Endothelial cell (in vitro differentiated cells): ENCODE measurements around the gene OSBPL8. TPM values are rescaled to one million over a fixed set of nuclear protein-coding genes. Genes with fewer than 3 reads are reported as not detected.

ENCODE experiments used
- DNase-seq: peaks from one replicate; pipeline ENCODE4 v3.0.0; 2021; ENCODE audit warnings: low spot score
- H3K27ac Mint-ChIP-seq: one replicate; pipeline ENCODE4 v1.8.0; 2021; ENCODE audit warnings: mixed read lengths, inconsistent platforms; ENCODE audit not compliant: unreplicated experiment
- H3K27me3 Mint-ChIP-seq: one replicate; pipeline ENCODE4 v1.8.0; 2021; ENCODE audit warnings: mild to moderate bottlenecking, moderate library complexity, mixed read lengths, inconsistent platforms; ENCODE audit not compliant: unreplicated experiment
- H3K36me3 Mint-ChIP-seq: one replicate; pipeline ENCODE4 v1.8.0; 2021; ENCODE audit warnings: mild to moderate bottlenecking, low read depth, mixed read lengths, inconsistent platforms; ENCODE audit not compliant: unreplicated experiment
- H3K4me1 Mint-ChIP-seq: one replicate; pipeline ENCODE4 v1.8.0; 2021; ENCODE audit warnings: mild to moderate bottlenecking, mixed read lengths, inconsistent platforms; ENCODE audit not compliant: unreplicated experiment
- H3K4me3 Mint-ChIP-seq: one replicate; pipeline ENCODE4 v1.8.0; 2021; ENCODE audit warnings: mild to moderate bottlenecking, mixed read lengths, inconsistent platforms; ENCODE audit not compliant: unreplicated experiment
- H3K9me3 Mint-ChIP-seq: one replicate; pipeline ENCODE4 v1.8.0; 2021; ENCODE audit warnings: mixed read lengths, inconsistent platforms; ENCODE audit not compliant: unreplicated experiment
- CTCF ChIP-seq: fragments of 200-600 bp; sonication (generic); IDR thresholded peaks from one replicate; pipeline ENCODE4 v1.5.0; 2021; ENCODE audit warnings: antibody characterized with exemption; ENCODE audit not compliant: unreplicated experiment
- total RNA-seq: library from RNA; stranded (reverse); fragmentation: NEBNext Ultra II Directional; extraction: Animal tissue kit (Norgen Biotek cat#: 25700); gene quantifications from one replicate; pipeline ENCODE4 v1.2.1, GENCODE V29; 2021; ENCODE audit not compliant: unreplicated experiment

The OSBPL8 gene
- total RNA-seq, 1 donor from 2014 or later = 82.3 TPM

GRCh38 chr12:76532520-76532919 is 27.1 kb downstream of the OSBPL8 start:
- no peak for TF ChIP-seq CTCF
- no peaks in the 10 kb centered on the region for H3K27me3 Mint-ChIP-seq
- no peaks in the 10 kb centered on the region for H3K36me3 Mint-ChIP-seq
- no peak overlapping the region for H3K27ac Mint-ChIP-seq
- H3K4me1 Mint-ChIP-seq = peaks cover 2% of the 10 kb centered on the region
- H3K9me3 Mint-ChIP-seq = no peaks in the 10 kb centered on the region
- no peak overlapping the region for H3K4me3 Mint-ChIP-seq
- DNase-seq = no peak

GRCh38 chr12:76531056-76531455 is 28.5 kb downstream of the OSBPL8 start:
- no peaks in the 10 kb centered on the region for H3K27me3 Mint-ChIP-seq
- no peak overlapping the region for H3K4me3 Mint-ChIP-seq
- TF ChIP-seq CTCF = no peak
- no peak overlapping the region for H3K27ac Mint-ChIP-seq
- peaks cover 2% of the 10 kb centered on the region for H3K4me1 Mint-ChIP-seq
- no peak for DNase-seq
- no peaks in the 10 kb centered on the region for H3K36me3 Mint-ChIP-seq
- H3K9me3 Mint-ChIP-seq = no peaks in the 10 kb centered on the region

GRCh38 chr12:76530516-76530915 is 29.1 kb downstream of the OSBPL8 start:
- DNase-seq = no peak
- Mint-ChIP-seq H3K4me3 (no peak overlapping the region), H3K27me3 (no peaks in the 10 kb centered on the region), H3K4me1 (peaks cover 2% of the 10 kb centered on the region), H3K36me3 (no peaks in the 10 kb centered on the region), H3K27ac (no peak overlapping the region), H3K9me3 (no peaks in the 10 kb centered on the region)
- TF ChIP-seq CTCF = no peak

GRCh38 chr12:76529226-76529918 is 30.2 kb downstream of the OSBPL8 start:
- no peaks in the 10 kb centered on the region for H3K9me3 Mint-ChIP-seq
- no peaks in the 10 kb centered on the region for H3K27me3 Mint-ChIP-seq
- no peak for DNase-seq
- H3K4me1 Mint-ChIP-seq = peaks cover under 1% of the 10 kb centered on the region
- H3K4me3 Mint-ChIP-seq = no peak overlapping the region
- TF ChIP-seq CTCF = no peak
- no peaks in the 10 kb centered on the region for H3K36me3 Mint-ChIP-seq
- H3K27ac Mint-ChIP-seq = no peak overlapping the region

GRCh38 chr12:76523408-76523807 is 36.2 kb downstream of the OSBPL8 start:
- Mint-ChIP-seq H3K4me1 (no peaks in the 10 kb centered on the region), H3K9me3 (no peaks in the 10 kb centered on the region), H3K27ac (no peak overlapping the region), H3K4me3 (no peak overlapping the region), H3K27me3 (no peaks in the 10 kb centered on the region), H3K36me3 (peaks cover 19% of the 10 kb centered on the region)
- TF ChIP-seq CTCF = no peak
- DNase-seq = no peak
